Keratinocyte (primary cell): ENCODE measurements around the gene AKR1A1. TPM values are rescaled to one million over a fixed set of nuclear protein-coding genes. Genes with fewer than 3 reads are reported as not detected.

Experiments used
- DNase-seq: peaks from one replicate; pipeline ENCODE4 v3.0.0-alpha.2; 2011; ENCODE audit warnings: low read depth, missing footprints, low spot score
- FAIRE-seq: peaks from 2 replicates; lab custom pipeline; 2011; peaks lifted over from hg19 to GRCh38; lab: Jason Lieb, UNC
- H2AFZ ChIP-seq: 2 replicates; pipeline ENCODE4 v1.6.0; 2012; ENCODE audit warnings: low read length, control low read depth, inconsistent platforms; ENCODE audit not compliant: control insufficient read depth
- H3K27ac ChIP-seq: 2 replicates; pipeline ENCODE4 v1.5.1; 2011; ENCODE audit warnings: low read length; ENCODE audit not compliant: control insufficient read depth, insufficient read depth
- H3K27me3 ChIP-seq: 3 replicates; pipeline ENCODE4 v1.6.0; 2011; ENCODE audit warnings: low read length; ENCODE audit not compliant: control insufficient read depth, insufficient read depth; ENCODE audit errors: extremely low read depth
- H3K36me3 ChIP-seq, 2 experiments: 2 replicates in 1 of 2; 3 replicates in 1 of 2; pipeline ENCODE4 v1.5.1; 2011; ENCODE audit warnings: low read length in 2 of 2, mild to moderate bottlenecking in 1 of 2; ENCODE audit not compliant: control insufficient read depth in 2 of 2, insufficient read depth in 2 of 2; ENCODE audit errors: extremely low read depth in 1 of 2
- H3K4me1 ChIP-seq: 3 replicates; pipeline ENCODE4 v1.5.1; 2011; ENCODE audit warnings: low read length; ENCODE audit not compliant: control insufficient read depth, insufficient read depth; ENCODE audit errors: extremely low read depth
- H3K4me2 ChIP-seq: 3 replicates; pipeline ENCODE4 v1.6.0; 2011; ENCODE audit warnings: low read depth, low read length; ENCODE audit not compliant: control insufficient read depth, insufficient read depth; ENCODE audit errors: extremely low read depth
- H3K4me3 ChIP-seq, 3 experiments: fragments of 200-600 bp in 1 of 3; sonication (generic) in 1 of 3; 2 replicates in 2 of 3; 3 replicates in 1 of 3; pipeline ENCODE4 v1.5.1; 2011 to 2016; ENCODE audit warnings: low read length in 3 of 3, mild to moderate bottlenecking in 3 of 3, control low read depth in 2 of 3, inconsistent platforms in 1 of 3, low read depth in 1 of 3, mixed read lengths in 1 of 3, mixed run types in 1 of 3, moderate library complexity in 1 of 3; ENCODE audit not compliant: control insufficient read depth in 2 of 3, insufficient read depth in 2 of 3; ENCODE audit errors: extremely low read depth in 1 of 3
- H3K79me2 ChIP-seq: 2 replicates; pipeline ENCODE4 v1.6.0; 2012; ENCODE audit warnings: low read length; ENCODE audit not compliant: control insufficient read depth, insufficient read depth
- H3K9ac ChIP-seq: 3 replicates; pipeline ENCODE4 v1.6.0; 2011; ENCODE audit warnings: low read length; ENCODE audit not compliant: control insufficient read depth, insufficient read depth; ENCODE audit errors: extremely low read depth
- H3K9me1 ChIP-seq: 3 replicates; pipeline ENCODE4 v1.6.0; 2011; ENCODE audit warnings: low read length; ENCODE audit not compliant: control insufficient read depth, insufficient read depth; ENCODE audit errors: extremely low read depth
- H3K9me3 ChIP-seq: 2 replicates; pipeline ENCODE4 v1.5.1; 2012; ENCODE audit warnings: low read depth, low read length; ENCODE audit not compliant: control insufficient read depth
- H4K20me1 ChIP-seq: 3 replicates; pipeline ENCODE4 v1.6.0; 2011; ENCODE audit warnings: low read length; ENCODE audit not compliant: control insufficient read depth, insufficient read depth; ENCODE audit errors: extremely low read depth
- CTCF ChIP-seq, 3 experiments: IDR thresholded peaks in 1 of 3; conservative IDR thresholded peaks in 1 of 3; optimal IDR thresholded peaks in 1 of 3; 2 replicates in 2 of 3; 3 replicates in 1 of 3; pipeline versions ENCODE3 to v1.5.1; 2011; ENCODE audit warnings: low read length in 3 of 3, mild to moderate bottlenecking in 3 of 3, moderate library complexity in 2 of 3, control low read depth in 1 of 3, inconsistent platforms in 1 of 3; ENCODE audit not compliant: insufficient read depth in 2 of 3; ENCODE audit errors: extremely low read depth in 1 of 3
- EZH2 ChIP-seq: IDR thresholded peaks from one replicate; pipeline ENCODE4 v1.6.1; 2012; ENCODE audit warnings: inconsistent platforms, mild to moderate bottlenecking, low read length, moderate library complexity
- dilution Hi-C: fragments of 300-500 bp; cut with MboI; formaldehyde crosslinking; loops from one replicate; pipeline ENCODE4 v1.7.0; 2020; ENCODE audit warnings: low sequenced_read_pairs; ENCODE audit not compliant: extremely low pct_ligation_motif_present
- polyA plus RNA-seq, 5 experiments: library from polyadenylated mRNA; depleted of rRNA in 3 of 5; stranded (reverse) in 3 of 5; stranded (forward) in 1 of 5; unstranded in 1 of 5; fragments of >200 nt; gene quantifications; 1 replicate in 1 of 5; 2 replicates in 3 of 5; 3 replicates in 1 of 5; pipeline versions ENCODE4 v1.2.1 to v1.2.3, GENCODE V29; 2011 to 2012; ENCODE audit warnings: missing spikeins in 2 of 5, low read depth in 1 of 5, low replicate concordance in 1 of 5

AKR1A1 gene
- polyA plus RNA-seq, 1 donor (not counting 4 experiments of a cell fraction or from before 2014, with no cell fraction given): 107 TPM

- peak overlapping the region; percentile 92 for H2AFZ ChIP-seq
- peak overlapping the region; percentile 66 to 98 (median 79) for H3K4me3 ChIP-seq
- DNase-seq (no peak), FAIRE-seq (no peak)
- dilution Hi-C loops: no loop called here
- peaks cover 0 to 6% of the 10 kb centered on the region in 2 experiments for H3K36me3 ChIP-seq
- H3K9me1 ChIP-seq: no peaks in the 10 kb centered on the region
- H3K27ac ChIP-seq: peak overlapping the region; percentile 92
- H4K20me1 ChIP-seq: peaks cover 11% of the 10 kb centered on the region
- no peaks in the 10 kb centered on the region for H3K27me3 ChIP-seq
- TF ChIP-seq EZH2 (no peak), CTCF (optimal IDR thresholded peaks at IDR 0.05 in 1 of 3, IDR thresholded peaks at IDR 0.05 in 1 of 3, conservative IDR thresholded peaks at IDR 0.05 in 1 of 3; ENCODE audit: extremely low read depth in 1 of 3, insufficient read depth in 2 of 3, low read length in 3 of 3) (no peak)
- H3K4me1 ChIP-seq: peaks cover 11% of the 10 kb centered on the region
- peak overlapping the region; percentile 92 for H3K4me2 ChIP-seq
- H3K79me2 ChIP-seq: peaks cover 51% of the 10 kb centered on the region
- peak overlapping the region; percentile 97 for H3K9ac ChIP-seq
- no peaks in the 10 kb centered on the region for H3K9me3 ChIP-seq
Measured at GRCh38 chr1:45584351-45585109, 33.9 kb downstream of the AKR1A1 start.

GRCh38 chr1:45585110-45585426, 34.4 kb downstream of the AKR1A1 start:
- H3K9me3 ChIP-seq: no peaks in the 10 kb centered on the region
- no peaks in the 10 kb centered on the region for H3K27me3 ChIP-seq
- no peak for TF ChIP-seq EZH2
- TF ChIP-seq CTCF (optimal IDR thresholded peaks at IDR 0.05 in 1 of 3, IDR thresholded peaks at IDR 0.05 in 1 of 3, conservative IDR thresholded peaks at IDR 0.05 in 1 of 3; ENCODE audit: extremely low read depth in 1 of 3, insufficient read depth in 2 of 3, low read length in 3 of 3): no peak
- H3K9me1 ChIP-seq: no peaks in the 10 kb centered on the region
- peaks cover 11% of the 10 kb centered on the region for H4K20me1 ChIP-seq
- no peak overlapping the region for H2AFZ ChIP-seq
- peak overlapping the region; percentile 97 for H3K9ac ChIP-seq
- FAIRE-seq (no peak), DNase-seq (no peak)
- H3K4me2 ChIP-seq: peak overlapping the region; percentile 92
- H3K36me3 ChIP-seq: peaks cover 0 to 6% of the 10 kb centered on the region in 2 experiments
- H3K4me3 ChIP-seq: peak overlapping the region; percentile 66 to 98 (median 79)
- dilution Hi-C loops: no loop called here
- H3K27ac ChIP-seq: peak overlapping the region; percentile 63
- peaks cover 56% of the 10 kb centered on the region for H3K79me2 ChIP-seq
- H3K4me1 ChIP-seq: peaks cover 16% of the 10 kb centered on the region
